PC-9 (cell line): ENCODE data around the gene DEXI. TPM values are rescaled to one million over a fixed set of nuclear protein-coding genes. Genes with fewer than 3 reads are reported as not detected.
"Not testable (repeated sequence)": the region's sequence is repeated elsewhere in the genome, so short reads cannot be mapped to it uniquely, and the experiment has no call there.

Experiments used
- BruUV-seq: library from RNA; stranded (reverse); fragments of 400-500 nt; replicated peaks from 2 replicates; lab custom pipeline; 2021; lab: Mats Ljungman, UMichigan
- CTCF ChIA-PET: fragments of 300-600 bp; sonication (Branson Sonifier 250); formaldehyde crosslinking; loops from one replicate; lab custom pipeline; 2022; ENCODE audit warnings: antibody characterized with exemption; lab: Charles Lee
- POLR2A ChIA-PET: fragments of 300-600 bp; sonication (Branson Sonifier 250); formaldehyde crosslinking; loops from one replicate; lab custom pipeline; 2022; ENCODE audit warnings: antibody characterized with exemption; ENCODE audit not compliant: unreplicated experiment; lab: Charles Lee
- DNase-seq, 2 experiments: peaks; one replicate each; pipeline versions ENCODE4 v3.0.0 to v3.0.0-alpha.2; 2015 to 2022; ENCODE audit warnings: mixed read lengths in 1 of 2
- H2AFZ ChIP-seq: fragments of 200-600 bp; sonication (generic); 2 replicates; pipeline ENCODE4 v1.8.1; 2017; ENCODE audit warnings: antibody characterized with exemption
- H3F3A ChIP-seq: fragments of 200-600 bp; sonication (generic); 2 replicates; pipeline ENCODE4 v1.8.1; 2017; ENCODE audit warnings: antibody characterized with exemption, mild to moderate bottlenecking, low read depth; ENCODE audit not compliant: insufficient read depth
- H3K27ac ChIP-seq: fragments of 200-600 bp; sonication (generic); 2 replicates; pipeline ENCODE4 v1.6.1; 2016; ENCODE audit warnings: mixed run types
- H3K27me3 ChIP-seq: fragments of 200-600 bp; sonication (generic); 2 replicates; pipeline ENCODE4 v1.6.1; 2016; ENCODE audit warnings: low read depth, mixed run types; ENCODE audit not compliant: insufficient read depth
- H3K36me3 ChIP-seq: fragments of 200-600 bp; sonication (generic); 2 replicates; pipeline ENCODE4 v1.6.1; 2016; ENCODE audit warnings: low read depth, mixed run types
- H3K4me1 ChIP-seq: fragments of 200-600 bp; sonication (generic); replicated peaks from 2 replicates; pipeline ENCODE4 v1.6.1; 2016; ENCODE audit warnings: mixed run types; ENCODE audit not compliant: insufficient read depth
- H3K4me2 ChIP-seq: fragments of 200-600 bp; sonication (generic); 2 replicates; pipeline ENCODE4 v1.6.1; 2017; ENCODE audit warnings: mixed run types
- H3K4me3 ChIP-seq: fragments of 200-600 bp; sonication (generic); 2 replicates; pipeline ENCODE4 v1.6.1; 2016; ENCODE audit warnings: mixed run types
- H3K79me2 ChIP-seq: fragments of 200-600 bp; sonication (generic); 2 replicates; pipeline ENCODE4 v1.6.1; 2017; ENCODE audit warnings: low read depth, mixed run types
- H3K9me2 ChIP-seq: fragments of 200-600 bp; sonication (generic); 2 replicates; pipeline ENCODE4 v1.8.1; 2017; ENCODE audit warnings: mild to moderate bottlenecking; ENCODE audit not compliant: insufficient read depth
- H3K9me3 ChIP-seq: fragments of 200-600 bp; sonication (generic); 2 replicates; pipeline ENCODE4 v1.8.1; 2016; ENCODE audit warnings: low read depth; ENCODE audit not compliant: insufficient read depth
- H4K20me1 ChIP-seq: fragments of 200-600 bp; sonication (generic); 2 replicates; pipeline ENCODE4 v1.8.1; 2017; ENCODE audit not compliant: insufficient read depth
- EZH2 ChIP-seq: fragments of 200-600 bp; sonication (generic); IDR thresholded peaks from 2 replicates; pipeline ENCODE4 v1.8.0; 2017; ENCODE audit warnings: antibody characterized with exemption, low read depth
- intact Hi-C: fragments of 100-400 bp; cut with micrococcal nuclease; formaldehyde crosslinking; loops from one replicate; pipeline ENCODE4 v1.10.0; 2022; ENCODE audit not compliant: unreplicated experiment
- total RNA-seq: library from RNA; stranded (reverse); gene quantifications from 2 replicates; pipeline ENCODE4 v1.2.3, GENCODE V29; 2021
- TF ChIP-seq, protein P1 (sequence below): fragments of 200-600 bp; sonication (generic); conservative IDR thresholded peaks from 2 replicates; pipeline ENCODE4 v1.6.1; 2017; ENCODE audit warnings: mixed run types, antibody characterized with exemption, mild to moderate bottlenecking, moderate library complexity

DEXI gene
- total RNA-seq, 1 experiment from 2014 or later = 33.1 TPM

- Histone ChIP-seq H3K36me3 (peaks cover 5% of the 10 kb centered on the region; the same call in 1 of the 2 replicates), H3K9me2 (no peaks in the 10 kb centered on the region), H3K4me1 (no peaks in the 10 kb centered on the region), H3K4me3 (no peak overlapping the region), H3K27me3 (no peaks in the 10 kb centered on the region), H3K9me3 (no peaks in the 10 kb centered on the region), H4K20me1 (peaks cover 4% of the 10 kb centered on the region; the same call in 1 of the 2 replicates), H3K27ac (no peak overlapping the region), H2AFZ (no peak overlapping the region), H3F3A (no peaks in the 10 kb centered on the region), H3K4me2 (no peak overlapping the region), H3K79me2 (no peaks in the 10 kb centered on the region)
- ChIA-PET POLR2A (no interaction called here), CTCF (no interaction called here)
- TF ChIP-seq EZH2 = no peak
- TF ChIP-seq, protein P1, sequence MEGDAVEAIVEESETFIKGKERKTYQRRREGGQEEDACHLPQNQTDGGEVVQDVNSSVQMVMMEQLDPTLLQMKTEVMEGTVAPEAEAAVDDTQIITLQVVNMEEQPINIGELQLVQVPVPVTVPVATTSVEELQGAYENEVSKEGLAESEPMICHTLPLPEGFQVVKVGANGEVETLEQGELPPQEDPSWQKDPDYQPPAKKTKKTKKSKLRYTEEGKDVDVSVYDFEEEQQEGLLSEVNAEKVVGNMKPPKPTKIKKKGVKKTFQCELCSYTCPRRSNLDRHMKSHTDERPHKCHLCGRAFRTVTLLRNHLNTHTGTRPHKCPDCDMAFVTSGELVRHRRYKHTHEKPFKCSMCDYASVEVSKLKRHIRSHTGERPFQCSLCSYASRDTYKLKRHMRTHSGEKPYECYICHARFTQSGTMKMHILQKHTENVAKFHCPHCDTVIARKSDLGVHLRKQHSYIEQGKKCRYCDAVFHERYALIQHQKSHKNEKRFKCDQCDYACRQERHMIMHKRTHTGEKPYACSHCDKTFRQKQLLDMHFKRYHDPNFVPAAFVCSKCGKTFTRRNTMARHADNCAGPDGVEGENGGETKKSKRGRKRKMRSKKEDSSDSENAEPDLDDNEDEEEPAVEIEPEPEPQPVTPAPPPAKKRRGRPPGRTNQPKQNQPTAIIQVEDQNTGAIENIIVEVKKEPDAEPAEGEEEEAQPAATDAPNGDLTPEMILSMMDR = no peak
- intact Hi-C loops = no loop called here
- BruUV-seq = no TSS peak
- no peak for DNase-seq
These were observed 14.7 kb downstream of the DEXI start for GRCh38 chr16:10927497-10928112.

DNA sequence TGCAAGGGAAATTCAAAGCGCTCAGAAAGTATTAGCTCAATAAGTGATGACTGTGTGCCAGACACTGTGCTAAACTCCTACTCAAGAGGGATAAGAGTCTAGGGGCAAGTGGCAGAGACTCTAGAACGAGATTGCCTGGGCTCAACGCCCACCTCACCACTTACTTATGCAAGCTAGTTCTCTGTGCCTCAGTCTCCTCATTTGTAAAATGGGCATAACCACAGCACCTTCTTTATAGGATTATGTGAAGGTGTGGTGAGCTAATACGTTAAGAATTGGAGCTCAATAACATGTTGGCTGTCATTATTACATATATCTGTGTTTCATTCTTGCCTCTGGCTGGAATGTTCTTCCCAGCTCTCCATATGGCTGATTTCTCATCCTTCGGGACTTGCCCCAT lies 15.4 kb downstream of the DEXI start:
- Histone ChIP-seq H3K79me2 (no peaks in the 10 kb centered on the region), H3K36me3 (peaks cover 5% of the 10 kb centered on the region; the same call in 1 of the 2 replicates), H3K27me3 (no peaks in the 10 kb centered on the region), H3K9me2 (no peaks in the 10 kb centered on the region), H2AFZ (no peak overlapping the region), H3F3A (no peaks in the 10 kb centered on the region), H3K9me3 (no peaks in the 10 kb centered on the region), H3K27ac (no peak overlapping the region), H3K4me3 (no peak overlapping the region), H4K20me1 (no peaks in the 10 kb centered on the region; the same call in 1 of the 2 replicates), H3K4me1 (no peaks in the 10 kb centered on the region), H3K4me2 (no peak overlapping the region)
- TF ChIP-seq, protein P1 = no peak
- TF ChIP-seq EZH2 = no peak
- intact Hi-C loops = no loop called here
- CTCF ChIA-PET = no interaction called here
- DNase-seq = no peak
- POLR2A ChIA-PET = no interaction called here
- no TSS peak for BruUV-seq

DNA sequence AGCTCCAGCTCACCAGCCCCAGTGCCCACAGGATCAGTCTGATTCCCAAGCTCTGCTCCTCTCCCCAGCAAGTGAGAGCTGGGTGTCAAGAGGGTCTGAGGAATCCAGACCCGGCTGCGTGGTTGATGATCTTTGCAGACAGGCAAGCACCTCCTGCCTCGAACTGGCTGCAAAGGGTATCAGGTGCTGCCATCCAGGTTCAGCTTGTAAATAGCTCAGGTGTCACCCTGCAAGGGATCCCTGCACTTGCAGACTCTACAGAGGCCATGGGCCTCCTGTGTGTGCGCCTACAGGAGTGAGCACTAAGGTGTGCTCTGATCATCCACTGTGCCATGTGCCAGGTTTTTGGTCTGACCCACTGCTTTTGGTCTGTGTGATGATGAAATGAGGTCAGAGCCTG lies 16.2 kb downstream of the DEXI start:
- no peaks in the 10 kb centered on the region for H3K27me3 ChIP-seq
- H4K20me1 ChIP-seq = no peaks in the 10 kb centered on the region
- H3K36me3 ChIP-seq = peaks cover 5% of the 10 kb centered on the region; the same call in 1 of the 2 replicates
- H3K4me3 ChIP-seq = no peak overlapping the region
- H3K9me2 ChIP-seq = no peaks in the 10 kb centered on the region
- no peaks in the 10 kb centered on the region for H3F3A ChIP-seq
- H3K27ac ChIP-seq = no peak overlapping the region
- ChIA-PET CTCF (no interaction called here), POLR2A (no interaction called here)
- H3K4me2 ChIP-seq = no peak overlapping the region
- no peaks in the 10 kb centered on the region for H3K9me3 ChIP-seq
- intact Hi-C loops = no loop called here
- H2AFZ ChIP-seq = no peak overlapping the region
- H3K79me2 ChIP-seq = no peaks in the 10 kb centered on the region
- TF ChIP-seq, protein P1 = no peak
- no peak for TF ChIP-seq EZH2
- no peak for DNase-seq
- no peaks in the 10 kb centered on the region for H3K4me1 ChIP-seq
- no TSS peak for BruUV-seq

DNA sequence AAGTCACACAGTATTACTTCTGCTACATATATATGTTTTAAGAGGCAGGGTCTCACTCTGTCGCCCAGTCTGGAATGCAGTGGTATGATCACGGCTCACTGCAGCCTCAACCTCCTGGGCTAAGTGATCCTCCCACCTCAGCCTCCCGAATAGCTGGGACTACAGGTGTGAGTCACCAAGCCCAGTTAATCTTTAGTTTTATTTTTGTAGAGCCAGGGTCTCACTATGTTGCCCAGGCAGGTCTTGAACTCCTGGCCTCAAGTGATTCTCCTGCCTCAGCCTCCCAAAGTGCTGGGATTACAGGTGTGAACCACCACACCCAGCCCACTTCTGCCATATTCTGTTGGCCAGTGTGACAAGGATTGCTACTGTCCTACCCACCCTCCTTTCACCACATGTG lies 17.0 kb downstream of the DEXI start:
- H3K79me2 ChIP-seq, H3K9me2 ChIP-seq, CTCF ChIA-PET, DNase-seq, H3K4me2 ChIP-seq, BruUV-seq, H3K27ac ChIP-seq, POLR2A ChIA-PET, H3K27me3 ChIP-seq, H2AFZ ChIP-seq, H3F3A ChIP-seq, H3K4me1 ChIP-seq, H3K36me3 ChIP-seq, intact Hi-C loops, H4K20me1 ChIP-seq, H3K9me3 ChIP-seq, H3K4me3 ChIP-seq: not testable (repeated sequence)
